ENCODE results near the gene ERFE.
"Not testable (repeated sequence)": the region's sequence is repeated elsewhere in the genome, so short reads cannot be mapped to it uniquely, and the experiment has no call there.

ERFE gene

GRCh38 chr2:238167761-238168160 lies 9.0 kb downstream of the ERFE start:
- TF ChIP-seq CTCF (IDR thresholded peaks at IDR 0.05; ENCODE audit: unreplicated experiment in 3 of 3), result no peak
- Mint-ChIP-seq H3K27ac (no peak overlapping the region), H3K36me3 (ENCODE audit: low read depth) (peaks cover 30% of the 10 kb centered on the region), H3K4me1 (peaks cover 13% of the 10 kb centered on the region), H3K9me3 (no peaks in the 10 kb centered on the region), H3K27me3 (ENCODE audit: low read depth) (peaks cover 27% of the 10 kb centered on the region), H3K4me3 (no peak overlapping the region)

- Mint-ChIP-seq H3K27ac (peak overlapping the region in 2 of 3 experiments; percentile 11 to 28), H3K27me3 (ENCODE audit: low read depth) (peaks cover 20% of the 10 kb centered on the region), H3K9me3 (no peaks in the 10 kb centered on the region), H3K4me1 (peaks cover 13% of the 10 kb centered on the region), H3K36me3 (ENCODE audit: low read depth) (peaks cover 37% of the 10 kb centered on the region), H3K4me3 (no peak overlapping the region)
- no peak for TF ChIP-seq CTCF (IDR thresholded peaks at IDR 0.05; ENCODE audit: unreplicated experiment in 3 of 3)
These were observed 9.7 kb downstream of the ERFE start for GRCh38 chr2:238168196-238169047.

- no peaks in the 10 kb centered on the region for H3K9me3 Mint-ChIP-seq
- H3K27ac Mint-ChIP-seq, result peak overlapping the region; percentile 11 to 88 (median 83)
- H3K36me3 Mint-ChIP-seq (ENCODE audit: low read depth), result peaks cover 44% of the 10 kb centered on the region
- TF ChIP-seq CTCF (IDR thresholded peaks at IDR 0.05; ENCODE audit: unreplicated experiment in 3 of 3), result no peak
- H3K27me3 Mint-ChIP-seq (ENCODE audit: low read depth), result peaks cover 18% of the 10 kb centered on the region
- H3K4me3 Mint-ChIP-seq, result no peak overlapping the region
- H3K4me1 Mint-ChIP-seq, result peaks cover 13% of the 10 kb centered on the region
These were observed 10.4 kb downstream of the ERFE start for GRCh38 chr2:238169048-238169707.

GRCh38 chr2:238169708-238170251 lies 11.0 kb downstream of the ERFE start:
- Mint-ChIP-seq H3K27ac (peak overlapping the region; percentile 83 to 93 (median 88)), H3K9me3 (no peaks in the 10 kb centered on the region), H3K27me3 (ENCODE audit: low read depth) (peaks cover 12% of the 10 kb centered on the region), H3K36me3 (ENCODE audit: low read depth) (peaks cover 48% of the 10 kb centered on the region), H3K4me3 (no peak overlapping the region), H3K4me1 (peaks cover 12% of the 10 kb centered on the region)
- TF ChIP-seq CTCF (IDR thresholded peaks at IDR 0.05; ENCODE audit: unreplicated experiment in 3 of 3), result no peak

GRCh38 chr2:238170386-238171071 lies 11.8 kb downstream of the ERFE start:
- H3K9me3 Mint-ChIP-seq, result no peaks in the 10 kb centered on the region
- H3K27me3 Mint-ChIP-seq (ENCODE audit: low read depth), result peaks cover 5% of the 10 kb centered on the region
- no peak for TF ChIP-seq CTCF (IDR thresholded peaks at IDR 0.05; ENCODE audit: unreplicated experiment in 3 of 3)
- H3K4me3 Mint-ChIP-seq, result no peak overlapping the region
- peak overlapping the region; percentile 83 to 93 (median 88) for H3K27ac Mint-ChIP-seq
- peaks cover 48% of the 10 kb centered on the region for H3K36me3 Mint-ChIP-seq (ENCODE audit: low read depth)
- peaks cover 7% of the 10 kb centered on the region for H3K4me1 Mint-ChIP-seq

GRCh38 chr2:238171072-238171431 lies 12.3 kb downstream of the ERFE start:
- peaks cover 48% of the 10 kb centered on the region for H3K36me3 Mint-ChIP-seq (ENCODE audit: low read depth)
- not testable (repeated sequence) for H3K9me3 Mint-ChIP-seq; H3K27me3 Mint-ChIP-seq (ENCODE audit: low read depth); H3K4me3 Mint-ChIP-seq; H3K4me1 Mint-ChIP-seq; H3K27ac Mint-ChIP-seq

Measured in nephron (organoid).